Type B pancreatic cell (in vitro differentiated cells): Measurements from ENCODE around the gene REPS2. TPM values are rescaled to one million over a fixed set of nuclear protein-coding genes. Genes with fewer than 3 reads are reported as not detected.
A peak's percentile ranks its signal among the peaks of the same experiment; 100 is the strongest.
"Not testable (repeated sequence)": the region's sequence is repeated elsewhere in the genome, so short reads cannot be mapped to it uniquely, and the experiment has no call there.

ENCODE experiments used
- DNase-seq: peaks from one replicate; pipeline ENCODE4 v3.0.0; 2021; ENCODE audit warnings: mixed read lengths; ENCODE audit not compliant: unreplicated experiment; ENCODE audit errors: extremely low spot score
- H3K27ac Mint-ChIP-seq: 2 replicates; pipeline ENCODE4 v1.8.0; 2021; ENCODE audit warnings: mild to moderate bottlenecking, mixed read lengths
- H3K27me3 Mint-ChIP-seq: 2 replicates; pipeline ENCODE4 v1.8.0; 2021; ENCODE audit warnings: mixed read lengths
- H3K36me3 Mint-ChIP-seq: 2 replicates; pipeline ENCODE4 v1.8.0; 2021; ENCODE audit warnings: mixed read lengths
- H3K4me1 Mint-ChIP-seq: one replicate; pipeline ENCODE4 v1.8.0; 2021; ENCODE audit warnings: mixed read lengths; ENCODE audit not compliant: unreplicated experiment
- H3K4me3 Mint-ChIP-seq: 2 replicates; pipeline ENCODE4 v1.8.0; 2021; ENCODE audit warnings: mild to moderate bottlenecking, mixed read lengths
- H3K9me3 Mint-ChIP-seq: 2 replicates; pipeline ENCODE4 v1.8.0; 2021; ENCODE audit warnings: mixed read lengths
- total RNA-seq: library from RNA; stranded (reverse); gene quantifications from 2 replicates; pipeline ENCODE4 v1.2.1, GENCODE V29; 2021; ENCODE audit warnings: low replicate concordance
- TF ChIP-seq, protein P1 (sequence below): fragments of 200-600 bp; sonication (generic); conservative IDR thresholded peaks from 2 replicates; pipeline ENCODE4 v1.5.0; 2021; ENCODE audit warnings: antibody characterized with exemption, mild to moderate bottlenecking

Gene REPS2
- total RNA-seq, 1 donor from 2014 or later, result 1.6 TPM

DNA sequence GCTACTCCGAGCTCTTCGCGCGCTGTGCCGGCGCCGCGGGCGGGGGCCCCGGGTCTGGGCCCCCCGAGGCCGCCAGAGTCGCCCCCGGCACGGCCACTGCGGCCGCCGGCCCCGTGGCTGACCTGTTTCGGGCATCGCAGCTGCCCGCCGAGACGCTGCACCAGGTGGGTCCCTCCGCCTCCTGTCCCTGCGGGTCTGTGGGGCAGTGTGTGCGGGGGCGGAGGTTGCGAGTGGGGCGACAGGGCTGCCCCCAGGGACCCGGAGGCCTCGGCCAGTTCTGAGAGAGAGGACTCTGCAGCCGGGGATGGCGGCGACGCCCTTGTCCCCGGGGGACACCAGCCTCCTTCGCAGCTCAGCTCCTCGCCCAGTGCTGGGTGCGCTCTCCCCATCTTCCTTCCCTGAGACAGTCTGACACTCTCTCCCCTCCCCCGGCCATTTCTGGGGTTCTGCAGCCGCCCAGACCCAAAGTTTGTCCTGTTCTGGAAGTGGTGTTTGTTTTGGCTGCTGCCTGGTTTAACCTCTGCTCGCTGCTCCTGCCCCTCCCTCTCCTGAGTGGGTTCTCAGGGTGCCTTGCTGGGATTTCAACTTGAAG lies 609 bp downstream of the REPS2 start:
- no peaks in the 10 kb centered on the region for H3K4me1 Mint-ChIP-seq
- H3K27me3 Mint-ChIP-seq, result peaks cover 51% of the 10 kb centered on the region
- no peak overlapping the region for H3K27ac Mint-ChIP-seq
- DNase-seq, result no peak
- H3K36me3 Mint-ChIP-seq, result no peaks in the 10 kb centered on the region
- TF ChIP-seq, protein P1, sequence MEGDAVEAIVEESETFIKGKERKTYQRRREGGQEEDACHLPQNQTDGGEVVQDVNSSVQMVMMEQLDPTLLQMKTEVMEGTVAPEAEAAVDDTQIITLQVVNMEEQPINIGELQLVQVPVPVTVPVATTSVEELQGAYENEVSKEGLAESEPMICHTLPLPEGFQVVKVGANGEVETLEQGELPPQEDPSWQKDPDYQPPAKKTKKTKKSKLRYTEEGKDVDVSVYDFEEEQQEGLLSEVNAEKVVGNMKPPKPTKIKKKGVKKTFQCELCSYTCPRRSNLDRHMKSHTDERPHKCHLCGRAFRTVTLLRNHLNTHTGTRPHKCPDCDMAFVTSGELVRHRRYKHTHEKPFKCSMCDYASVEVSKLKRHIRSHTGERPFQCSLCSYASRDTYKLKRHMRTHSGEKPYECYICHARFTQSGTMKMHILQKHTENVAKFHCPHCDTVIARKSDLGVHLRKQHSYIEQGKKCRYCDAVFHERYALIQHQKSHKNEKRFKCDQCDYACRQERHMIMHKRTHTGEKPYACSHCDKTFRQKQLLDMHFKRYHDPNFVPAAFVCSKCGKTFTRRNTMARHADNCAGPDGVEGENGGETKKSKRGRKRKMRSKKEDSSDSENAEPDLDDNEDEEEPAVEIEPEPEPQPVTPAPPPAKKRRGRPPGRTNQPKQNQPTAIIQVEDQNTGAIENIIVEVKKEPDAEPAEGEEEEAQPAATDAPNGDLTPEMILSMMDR, result no peak
- H3K9me3 Mint-ChIP-seq, result no peaks in the 10 kb centered on the region
- peak overlapping the region; percentile 93 for H3K4me3 Mint-ChIP-seq

DNA sequence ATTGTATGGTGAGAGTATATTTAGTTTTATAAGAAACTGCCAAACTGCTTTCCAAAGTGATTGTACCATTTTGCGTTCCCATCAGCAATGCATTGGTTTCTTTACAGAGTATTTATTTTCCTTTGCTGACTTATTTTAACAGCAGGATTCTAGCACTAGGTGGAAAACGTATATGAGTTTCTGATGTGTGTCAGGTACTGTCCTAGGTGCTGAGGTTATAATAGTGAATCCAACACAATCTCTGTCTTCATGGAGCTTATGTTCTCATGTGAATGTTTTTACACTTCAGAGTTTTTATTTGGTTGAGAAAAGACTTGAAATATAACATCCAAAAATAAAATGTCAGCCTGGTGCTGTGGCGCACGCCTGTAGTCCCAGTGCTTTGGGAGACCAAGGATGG lies 4.0 kb downstream of the REPS2 start:
- peaks cover 4% of the 10 kb centered on the region for H3K4me1 Mint-ChIP-seq
- no peak for DNase-seq
- no peak overlapping the region for H3K27ac Mint-ChIP-seq
- H3K4me3 Mint-ChIP-seq, result no peak overlapping the region
- no peaks in the 10 kb centered on the region for H3K36me3 Mint-ChIP-seq
- peaks cover 42% of the 10 kb centered on the region for H3K27me3 Mint-ChIP-seq
- TF ChIP-seq, protein P1, result no peak
- H3K9me3 Mint-ChIP-seq, result no peaks in the 10 kb centered on the region

DNA sequence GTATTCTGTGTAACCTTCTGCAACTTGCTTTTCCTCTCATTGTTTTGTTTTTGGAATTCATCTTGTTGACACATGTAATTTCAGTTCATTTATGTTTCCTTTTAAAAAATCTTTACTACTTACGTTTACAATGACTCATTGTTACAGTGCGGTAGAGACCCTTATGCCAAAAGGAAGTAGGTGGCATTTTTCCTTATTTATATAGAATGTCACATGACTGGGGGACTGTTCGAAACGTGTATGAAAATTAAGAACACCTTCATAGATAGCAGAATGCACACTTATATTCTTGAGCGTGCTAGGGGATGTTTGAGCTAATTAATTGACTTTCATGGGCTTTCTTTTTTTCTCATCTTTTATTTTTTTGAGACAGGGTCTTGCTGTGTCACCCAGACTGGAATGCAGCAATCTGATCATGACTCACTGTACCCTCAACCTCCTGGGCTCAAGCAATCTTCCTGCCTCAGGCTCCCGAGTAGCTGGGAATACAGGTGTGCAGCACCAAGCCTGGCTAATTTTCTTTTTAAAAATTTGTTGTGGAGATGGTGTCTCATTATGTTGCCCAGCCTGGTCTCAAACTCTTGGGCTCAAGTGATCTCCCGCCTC lies 7.3 kb downstream of the REPS2 start:
- peaks cover 20% of the 10 kb centered on the region for H3K27me3 Mint-ChIP-seq
- TF ChIP-seq, protein P1, result no peak
- no peaks in the 10 kb centered on the region for H3K36me3 Mint-ChIP-seq
- no peak for DNase-seq
- peaks cover 9% of the 10 kb centered on the region for H3K4me1 Mint-ChIP-seq
- no peak overlapping the region for H3K27ac Mint-ChIP-seq
- H3K4me3 Mint-ChIP-seq, result no peak overlapping the region
- no peaks in the 10 kb centered on the region for H3K9me3 Mint-ChIP-seq

DNA sequence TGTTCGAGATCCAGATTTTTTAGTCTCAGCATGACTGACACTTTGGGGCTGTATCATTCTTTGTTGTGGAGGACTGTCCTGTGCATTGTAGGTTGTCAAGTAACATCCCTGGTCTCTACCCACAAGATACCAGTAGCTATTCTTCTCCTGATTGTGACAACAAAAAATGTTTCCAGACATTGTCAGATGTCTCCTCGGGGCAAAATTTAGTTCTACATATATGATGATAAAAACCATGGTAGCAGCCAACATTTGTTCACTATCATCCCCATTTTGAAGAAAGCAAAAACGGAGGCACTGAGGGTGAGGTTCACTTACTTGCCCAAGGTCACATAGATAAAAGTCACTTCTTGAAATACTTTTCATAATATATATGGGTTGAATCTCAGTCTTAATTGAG lies 11.3 kb downstream of the REPS2 start:
- peaks cover 3% of the 10 kb centered on the region for H3K27me3 Mint-ChIP-seq
- no peak overlapping the region for H3K27ac Mint-ChIP-seq
- TF ChIP-seq, protein P1, result no peak
- no peaks in the 10 kb centered on the region for H3K9me3 Mint-ChIP-seq
- DNase-seq, result no peak
- peaks cover 9% of the 10 kb centered on the region for H3K4me1 Mint-ChIP-seq
- H3K36me3 Mint-ChIP-seq, result no peaks in the 10 kb centered on the region
- H3K4me3 Mint-ChIP-seq, result no peak overlapping the region

DNA sequence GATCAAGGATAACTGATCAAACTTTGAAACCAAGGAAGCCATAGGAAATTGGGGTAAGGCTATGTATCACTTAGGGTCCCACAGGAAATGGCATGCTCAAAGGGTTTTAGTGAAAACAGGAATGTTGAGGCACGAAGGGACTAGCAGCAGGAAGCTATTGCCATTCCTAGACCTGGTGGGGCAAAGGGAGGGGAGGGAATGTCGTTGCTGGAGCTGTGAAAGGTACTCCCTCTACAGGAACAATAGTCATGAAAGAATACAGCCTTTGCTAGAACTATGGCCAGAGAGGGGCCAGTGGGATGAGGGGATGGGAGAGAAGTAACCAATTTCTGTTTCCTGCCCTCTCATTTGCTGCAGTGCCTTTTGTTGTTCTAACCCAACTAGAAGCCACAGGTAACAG lies 11.9 kb downstream of the REPS2 start:
- Mint-ChIP-seq H3K4me1 (peaks cover 9% of the 10 kb centered on the region), H3K4me3 (no peak overlapping the region), H3K36me3 (no peaks in the 10 kb centered on the region), H3K9me3 (no peaks in the 10 kb centered on the region), H3K27ac (no peak overlapping the region), H3K27me3 (peaks cover 3% of the 10 kb centered on the region)
- TF ChIP-seq, protein P1, result no peak
- DNase-seq, result no peak

DNA sequence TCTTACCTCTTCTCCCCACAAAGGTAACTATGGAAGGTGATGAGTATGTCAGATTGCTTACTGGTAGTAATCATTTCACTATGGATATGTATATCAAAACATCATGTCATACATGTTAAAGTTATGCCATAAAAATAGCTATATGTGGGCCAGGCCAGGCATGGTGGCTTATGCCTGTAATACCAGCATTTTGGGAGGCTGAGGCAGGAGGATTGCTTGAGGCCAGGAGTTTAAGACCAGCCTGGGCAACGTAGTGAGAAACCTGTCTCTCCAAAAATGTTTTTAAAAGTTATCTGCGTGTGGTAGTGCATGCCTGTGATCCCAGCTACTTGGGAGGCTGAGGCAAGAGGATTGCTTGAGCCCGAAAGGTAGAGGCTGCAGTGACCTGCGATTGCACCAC lies 16.2 kb downstream of the REPS2 start:
- not testable (repeated sequence) for H3K4me3 Mint-ChIP-seq, H3K36me3 Mint-ChIP-seq, H3K27ac Mint-ChIP-seq, H3K27me3 Mint-ChIP-seq, DNase-seq, H3K4me1 Mint-ChIP-seq, H3K9me3 Mint-ChIP-seq
